A549 (cell line): Measurements from ENCODE around the gene TREM1. TPM values are rescaled to one million over a fixed set of nuclear protein-coding genes. Genes with fewer than 3 reads are reported as not detected.

Experiments used
- ATAC-seq, 2 experiments: fragments of 200-7000 bp in 1 of 2; fragments of >200 bp in 1 of 2; cut with Nextera tagmentation in 1 of 2; cut with Tn5 transposase in 1 of 2; 3 replicates each; pipeline versions ENCODE4 v1.8.0 to v1.9.1; 2018 to 2020; ENCODE audit warnings: mild to moderate bottlenecking in 1 of 2, moderate library complexity in 1 of 2
- CTCF ChIA-PET: fragments of 300-600 bp; sonication (Branson Sonifier 250); formaldehyde crosslinking; extraction: SDS; loops from one replicate; lab custom pipeline; 2021; ENCODE audit warnings: antibody characterized with exemption, inconsistent platforms; lab: Yijun Ruan, JAX
- POLR2A ChIA-PET: fragments of 350-600 bp; formaldehyde crosslinking; extraction: SDS; loops from one replicate; lab custom pipeline; 2021; ENCODE audit warnings: antibody characterized with exemption, inconsistent platforms; lab: Yijun Ruan, JAX
- DNase-seq, 2 experiments: peaks; one replicate each; pipeline versions ENCODE4 v3.0.0 to v3.0.0-alpha.2; 2011 to 2016; ENCODE audit warnings: low read depth in 1 of 2, low spot score in 1 of 2
- FAIRE-seq: peaks from 2 replicates; lab custom pipeline; 2011; peaks lifted over from hg19 to GRCh38; lab: Jason Lieb, UNC
- H3K27ac ChIP-seq, 2 experiments: fragments of >200 bp; sonication (Bioruptor Twin); formaldehyde crosslinking; 3 replicates each; pipeline ENCODE4 v1.5.1; 2016 to 2017
- H3K4me1 ChIP-seq: fragments of >200 bp; sonication (Bioruptor Twin); formaldehyde crosslinking; 3 replicates; pipeline ENCODE4 v1.6.1; 2016
- H3K4me2 ChIP-seq: fragments of >200 bp; sonication (Bioruptor Twin); formaldehyde crosslinking; 3 replicates; pipeline ENCODE4 v1.6.1; 2016
- H3K4me3 ChIP-seq: fragments of >200 bp; sonication (Bioruptor Twin); formaldehyde crosslinking; 3 replicates; pipeline ENCODE4 v1.5.1; 2016
- H3K9me3 ChIP-seq: fragments of >200 bp; sonication (Bioruptor Twin); formaldehyde crosslinking; 3 replicates; pipeline ENCODE4 v1.6.1; 2016
- BHLHE40 ChIP-seq: IDR thresholded peaks from 2 replicates; pipeline ENCODE4 v1.6.1; 2012; ENCODE audit warnings: low read depth, low read length, inconsistent platforms
- CBX2 ChIP-seq: fragments of 200-600 bp; sonication (generic); IDR thresholded peaks from 2 replicates; pipeline ENCODE4 v1.6.1; 2016; ENCODE audit warnings: low read depth, mild to moderate bottlenecking, borderline replicate concordance
- CHD2 ChIP-seq: fragments of 150-350 bp; IDR thresholded peaks from 2 replicates; pipeline ENCODE4 v1.6.1; 2014; ENCODE audit warnings: low read length; ENCODE audit not compliant: partially characterized antibody
- CTCF ChIP-seq: fragments of >200 bp; sonication (Bioruptor Twin); formaldehyde crosslinking; IDR thresholded peaks from 3 replicates; pipeline ENCODE4 v1.5.1; 2016
- EHMT2 ChIP-seq: fragments of 200-600 bp; sonication (generic); IDR thresholded peaks from 2 replicates; pipeline ENCODE4 v1.6.1; 2016; ENCODE audit warnings: antibody characterized with exemption, low read depth, mild to moderate bottlenecking, moderate library complexity
- ESRRA ChIP-seq: fragments of 150-350 bp; IDR thresholded peaks from 2 replicates; pipeline ENCODE4 v1.6.1; 2014; ENCODE audit warnings: mild to moderate bottlenecking, low read length, borderline replicate concordance
- FOXS1 ChIP-seq: fragments of 250-450 bp; sonication (Bioruptor Pico); IDR thresholded peaks from 2 replicates; pipeline ENCODE4 v1.5.0; 2020; ENCODE audit warnings: mild to moderate bottlenecking, moderate library complexity
- GATA3 ChIP-seq: IDR thresholded peaks from 2 replicates; pipeline ENCODE4 v1.6.1; 2012; ENCODE audit warnings: borderline replicate concordance
- HDAC2 ChIP-seq: fragments of 200-600 bp; sonication (generic); IDR thresholded peaks from 2 replicates; pipeline ENCODE4 v1.6.1; 2016
- HMGXB4 ChIP-seq: fragments of 250-450 bp; sonication (Bioruptor Pico); IDR thresholded peaks from 2 replicates; pipeline ENCODE4 v1.5.0; 2021; ENCODE audit warnings: mild to moderate bottlenecking, moderate library complexity, borderline replicate concordance
- HOXB5 ChIP-seq: fragments of 250-450 bp; sonication (Bioruptor Pico); IDR thresholded peaks from 2 replicates; pipeline ENCODE4 v1.5.0; 2020; ENCODE audit warnings: mild to moderate bottlenecking, moderate library complexity
- JUNB ChIP-seq: fragments of >200 bp; sonication (Bioruptor Twin); formaldehyde crosslinking; IDR thresholded peaks from 2 replicates; pipeline ENCODE4 v1.6.1; 2016
- MAFK ChIP-seq: fragments of 450-650 bp; IDR thresholded peaks from 2 replicates; pipeline ENCODE4 v1.6.1; 2014; ENCODE audit not compliant: partially characterized antibody
- MAX ChIP-seq: IDR thresholded peaks from 2 replicates; pipeline ENCODE4 v1.6.1; 2012
- MAZ ChIP-seq: fragments of 150-350 bp; IDR thresholded peaks from 2 replicates; pipeline ENCODE4 v1.6.1; 2014; ENCODE audit warnings: antibody characterized with exemption, low read depth, low read length, borderline replicate concordance
- MYC ChIP-seq: IDR thresholded peaks from 2 replicates; pipeline ENCODE4 v1.6.1; 2012; ENCODE audit warnings: mild to moderate bottlenecking, inconsistent platforms, low read length, improper control_type of control experiment, borderline replicate concordance
- NR3C1 ChIP-seq: fragments of >200 bp; sonication (Bioruptor Twin); formaldehyde crosslinking; IDR thresholded peaks from 3 replicates; pipeline ENCODE4 v1.6.1; 2017
- POLR2A ChIP-seq: IDR thresholded peaks from 2 replicates; pipeline ENCODE4 v1.6.1; 2012; ENCODE audit warnings: mild to moderate bottlenecking, low read length
- POLR2AphosphoS2 ChIP-seq: conservative IDR thresholded peaks from 2 replicates; pipeline ENCODE4 v1.6.1; 2012; ENCODE audit warnings: low read length, improper control_type of control experiment, inconsistent platforms
- RAD21 ChIP-seq, 2 experiments: fragments of >200 bp in 1 of 2; sonication (Bioruptor Twin) in 1 of 2; formaldehyde crosslinking in 1 of 2; IDR thresholded peaks in 1 of 2; conservative IDR thresholded peaks in 1 of 2; 2 replicates in 1 of 2; 3 replicates in 1 of 2; pipeline ENCODE4 v1.6.1; 2012 to 2018; ENCODE audit warnings: inconsistent platforms in 1 of 2
- RARB ChIP-seq: fragments of 250-450 bp; sonication (Bioruptor Pico); IDR thresholded peaks from 2 replicates; pipeline ENCODE4 v1.8.0; 2021; ENCODE audit warnings: mild to moderate bottlenecking, moderate library complexity
- RFX5 ChIP-seq: fragments of 450-650 bp; IDR thresholded peaks from 2 replicates; pipeline ENCODE4 v1.7.1; 2014; ENCODE audit warnings: antibody characterized with exemption, mild to moderate bottlenecking, moderate library complexity
- RNF2 ChIP-seq: fragments of 200-600 bp; sonication (generic); IDR thresholded peaks from 2 replicates; pipeline ENCODE4 v1.6.1; 2016; ENCODE audit warnings: low read depth, mild to moderate bottlenecking, antibody characterized with exemption, moderate library complexity, borderline replicate concordance
- ZFP36 ChIP-seq: fragments of 450-650 bp; IDR thresholded peaks from 2 replicates; pipeline ENCODE4 v1.6.1; 2014; ENCODE audit warnings: borderline replicate concordance; ENCODE audit not compliant: partially characterized antibody
- WGBS: methylation state at CpG from one replicate; pipeline ENCODE4 v1.1.6; 2017; ENCODE audit errors: missing lambda C conversion rate; 5-methylcytosine and 5-hydroxymethylcytosine counted together
- polyA plus RNA-seq, 4 experiments: library from polyadenylated mRNA; depleted of rRNA in 3 of 4; stranded (reverse); fragments of >200 nt; fragmentation: RNase III in 1 of 4; extraction: RNeasy Plus Mini Kit Qiagen cat#74134 plus additional on column Dnase treatment in 1 of 4; gene quantifications; 2 replicates in 3 of 4; 3 replicates in 1 of 4; pipeline ENCODE4 v1.2.3, GENCODE V29; 2011 to 2017

TREM1 gene
- polyA plus RNA-seq, 2 of the 4 experiments (the other 2 are of a cell fraction) = not detected

- TF ChIP-seq POLR2AphosphoS2 = no peak
- TF ChIP-seq RARB (CRISPR knock-in tag) = no peak
- TF ChIP-seq JUNB = no peak
- TF ChIP-seq FOXS1 (CRISPR knock-in tag) = no peak
- TF ChIP-seq, all 56 proteins: peak for 0
- no peak for DNase-seq
- H3K4me1 ChIP-seq = no peaks in the 10 kb centered on the region
- H3K27ac ChIP-seq = no peak overlapping the region
- CTCF ChIA-PET = no interaction called here
- H3K4me2 ChIP-seq = no peak overlapping the region
- ATAC-seq = no peak
- no peak for FAIRE-seq
- POLR2A ChIA-PET = no interaction called here
- no peak overlapping the region for H3K4me3 ChIP-seq
- H3K9me3 ChIP-seq = no peaks in the 10 kb centered on the region
- 0% methylated on average over 1 of the region's 1 CpG for WGBS
Measured at GRCh38 chr6:41280381-41281057, 6.0 kb downstream of the TREM1 start.

- ATAC-seq (peak; percentile 24 to 76; a peak in 4 of 6 replicates), DNase-seq (peak; percentile 25 to 58), FAIRE-seq (no peak)
- ChIA-PET CTCF (interaction anchor here (0.8 to 1.7 kb wide), 4 partner anchors 9 to 89 kb away, joined by 3 to 6 read pairs (median 5); no protein-coding TSS in a partner anchor), POLR2A (no interaction called here)
- Histone ChIP-seq H3K4me1 (no peaks in the 10 kb centered on the region), H3K9me3 (no peaks in the 10 kb centered on the region), H3K4me2 (no peak overlapping the region), H3K4me3 (no peak overlapping the region), H3K27ac (no peak overlapping the region)
- 40% methylated on average over 10 of the region's 10 CpGs for WGBS
- TF ChIP-seq NR3C1 = no peak
- TF ChIP-seq ESRRA = no peak
- peak in 1 of 2 experiments; percentile 22; a peak in 1 of 5 replicates for TF ChIP-seq RAD21 (conservative IDR thresholded peaks at IDR 0.05 in 1 of 2, IDR thresholded peaks at IDR 0.05 in 1 of 2)
- TF ChIP-seq CHD2 = no peak
- TF ChIP-seq HDAC2 = no peak
- TF ChIP-seq POLR2A = no peak
- TF ChIP-seq MAZ = no peak
- peak; percentile 47 for TF ChIP-seq CTCF
Measured at GRCh38 chr6:41278699-41279405, 7.6 kb downstream of the TREM1 start.

GRCh38 chr6:41277605-41278004, 8.9 kb downstream of the TREM1 start:
- no peaks in the 10 kb centered on the region for H3K9me3 ChIP-seq
- FAIRE-seq (no peak), DNase-seq (no peak), ATAC-seq (no peak)
- H3K4me3 ChIP-seq = no peak overlapping the region
- TF ChIP-seq RNF2 (no peak), MAX (no peak), HDAC2 (no peak), MYC (no peak), HMGXB4 (no peak), FOXS1 (CRISPR knock-in tag) (no peak), GATA3 (no peak), HOXB5 (CRISPR knock-in tag) (no peak), EHMT2 (no peak), BHLHE40 (no peak), RFX5 (no peak), CBX2 (no peak), ZFP36 (no peak), MAFK (no peak)
- POLR2A ChIA-PET = no interaction called here
- no peak overlapping the region for H3K4me2 ChIP-seq
- CTCF ChIA-PET = interaction anchor here (0.6 to 1.7 kb wide), 3 partner anchors 90 to 1397 kb away, joined by 3 to 6 read pairs (median 3); no protein-coding TSS in a partner anchor
- WGBS = 49% methylated on average over 2 of the region's 2 CpGs
- H3K27ac ChIP-seq = no peak overlapping the region
- no peaks in the 10 kb centered on the region for H3K4me1 ChIP-seq
